T-helper 2 cell treated with Interferon-gamma antibody and Interleukin-4, amounts not matched to agents 5 μg/mL and 100 μg/mL, for 36 hours (primary cell): ENCODE data around the gene CLPX.
A peak's percentile ranks its signal among the peaks of the same experiment; 100 is the strongest.
"Not testable (repeated sequence)": the region's sequence is repeated elsewhere in the genome, so short reads cannot be mapped to it uniquely, and the experiment has no call there.

Experiments
- DNase-seq: peaks from one replicate; pipeline ENCODE4 v3.0.0; 2021; ENCODE audit warnings: low spot score
- H3K27ac Mint-ChIP-seq: one replicate; pipeline ENCODE4 v1.8.0; 2021; ENCODE audit warnings: mild to moderate bottlenecking, mixed read lengths
- H3K27me3 Mint-ChIP-seq: one replicate; pipeline ENCODE4 v1.8.0; 2021; ENCODE audit warnings: low read depth, mixed read lengths
- H3K36me3 Mint-ChIP-seq: one replicate; pipeline ENCODE4 v1.8.0; 2021; ENCODE audit warnings: low read depth, mixed read lengths
- H3K4me1 Mint-ChIP-seq: one replicate; pipeline ENCODE4 v1.8.0; 2021; ENCODE audit warnings: low read depth, mixed read lengths
- H3K4me3 Mint-ChIP-seq: one replicate; pipeline ENCODE4 v1.8.0; 2022; ENCODE audit warnings: mild to moderate bottlenecking, moderate library complexity, mixed read lengths
- H3K9me3 Mint-ChIP-seq: one replicate; pipeline ENCODE4 v1.8.0; 2021; ENCODE audit warnings: mixed read lengths

The CLPX gene

GRCh38 chr15:65130941-65131340, 54.2 kb downstream of the CLPX start:
- H3K36me3 Mint-ChIP-seq: peaks cover 25% of the 10 kb centered on the region

GRCh38 chr15:65115542-65115941, 69.6 kb downstream of the CLPX start:
- no peaks in the 10 kb centered on the region for H3K27me3 Mint-ChIP-seq
- H3K4me1 Mint-ChIP-seq: no peaks in the 10 kb centered on the region
- H3K4me3 Mint-ChIP-seq: no peak overlapping the region
- peaks cover 33% of the 10 kb centered on the region for H3K36me3 Mint-ChIP-seq
- no peak overlapping the region for H3K27ac Mint-ChIP-seq
- no peaks in the 10 kb centered on the region for H3K9me3 Mint-ChIP-seq
- DNase-seq: no peak

More at GRCh38 chr15:65130941-65131340, 54.2 kb downstream of the CLPX start:
- no peaks in the 10 kb centered on the region for H3K27me3 Mint-ChIP-seq
- no peak overlapping the region for H3K4me3 Mint-ChIP-seq
- no peaks in the 10 kb centered on the region for H3K9me3 Mint-ChIP-seq
- DNase-seq: no peak
- H3K4me1 Mint-ChIP-seq: peaks cover 22% of the 10 kb centered on the region
- no peak overlapping the region for H3K27ac Mint-ChIP-seq

DNA sequence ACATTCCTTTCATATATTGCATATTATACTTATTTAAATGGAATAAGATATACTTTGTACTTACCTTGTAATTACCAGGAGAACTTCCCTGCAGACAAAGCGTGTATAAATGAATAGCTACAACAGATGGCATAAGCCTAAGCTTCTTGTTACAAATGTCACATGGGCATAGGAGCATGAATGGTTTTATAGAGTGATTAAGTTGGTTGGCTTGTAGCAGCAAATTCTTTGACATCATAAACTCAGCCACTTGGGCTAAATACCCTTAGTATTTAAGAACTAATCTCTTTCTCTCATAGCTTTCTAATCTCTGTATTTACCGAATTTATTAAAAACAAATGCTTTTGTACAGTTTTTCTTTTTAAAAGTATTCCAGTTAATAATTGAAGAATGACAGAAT, 70.1 kb downstream of the CLPX start, which contains the start of gene UBAP1L:
Gene UBAP1L (minus strand): TSS at position 115 of the 400 bp plus-strand sequence. CDS start 8,985 bp downstream, outside the sequence.
- Mint-ChIP-seq H3K27ac (no peak within 1 kb of the TSS), H3K9me3 (no peaks in the 10 kb centered on the region), H3K36me3 (peaks cover 33% of the 10 kb centered on the region), H3K4me3 (no peak within 1 kb of the TSS), H3K4me1 (no peaks in the 10 kb centered on the region), H3K27me3 (no peaks in the 10 kb centered on the region)
- DNase-seq: no peak

GRCh38 chr15:65110676-65111292, 74.4 kb downstream of the CLPX start:
- peaks cover 3% of the 10 kb centered on the region for H3K4me1 Mint-ChIP-seq
- no peak overlapping the region for H3K4me3 Mint-ChIP-seq
- no peak for DNase-seq
- no peak overlapping the region for H3K27ac Mint-ChIP-seq
- H3K27me3 Mint-ChIP-seq: no peaks in the 10 kb centered on the region
- peaks cover 20% of the 10 kb centered on the region for H3K36me3 Mint-ChIP-seq
- H3K9me3 Mint-ChIP-seq: no peaks in the 10 kb centered on the region

- DNase-seq: no peak
- Mint-ChIP-seq H3K4me3 (no peak overlapping the region), H3K9me3 (no peaks in the 10 kb centered on the region), H3K4me1 (peaks cover 4% of the 10 kb centered on the region), H3K27me3 (no peaks in the 10 kb centered on the region), H3K36me3 (peaks cover 18% of the 10 kb centered on the region), H3K27ac (no peak overlapping the region)
Observed at GRCh38 chr15:65106011-65106590, 79.0 kb downstream of the CLPX start.

DNA sequence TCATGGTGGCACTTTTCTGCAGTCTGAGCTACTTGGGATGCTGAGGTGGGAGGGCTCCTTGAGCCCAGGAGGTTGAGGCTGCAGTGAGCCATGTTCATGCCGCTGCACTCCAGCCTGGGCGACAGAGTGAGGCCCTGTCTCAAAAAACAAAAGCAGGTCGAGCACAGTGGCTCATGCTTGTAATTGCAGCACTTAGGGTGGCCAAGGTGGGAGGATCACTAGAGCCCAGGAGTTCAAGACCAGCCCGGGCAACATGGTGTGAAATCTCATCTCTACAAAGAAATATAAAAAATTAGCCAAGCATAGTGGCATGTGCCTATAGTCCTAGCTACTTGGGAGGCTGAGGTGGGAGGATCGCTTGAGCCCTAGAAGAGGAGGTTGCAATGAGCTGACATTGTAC, 80.1 kb downstream of the CLPX start:
- Mint-ChIP-seq H3K36me3 (peaks cover 17% of the 10 kb centered on the region), H3K4me1 (peaks cover 4% of the 10 kb centered on the region), H3K27ac (no peak overlapping the region), H3K27me3 (no peaks in the 10 kb centered on the region), H3K4me3 (no peak overlapping the region), H3K9me3 (no peaks in the 10 kb centered on the region)
- DNase-seq: no peak

DNA sequence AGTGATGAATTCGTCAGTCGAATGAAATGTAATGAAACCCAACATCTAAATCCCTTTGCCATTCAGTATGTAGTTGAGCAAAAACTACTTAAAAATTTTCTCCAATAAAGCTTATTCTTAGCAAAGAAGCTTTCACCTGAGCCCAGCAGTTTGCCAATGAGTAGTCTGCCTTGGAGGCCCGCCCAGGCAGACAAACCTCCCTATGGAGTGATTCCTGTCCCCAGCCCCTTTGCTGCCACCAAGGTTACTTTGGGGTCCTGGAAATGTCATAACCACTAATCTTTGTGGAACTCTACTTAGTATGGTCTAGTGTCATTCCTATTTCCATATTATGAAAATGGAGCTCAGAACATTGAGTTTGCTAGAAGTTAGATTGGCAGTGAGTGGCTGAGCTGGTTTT, 82.2 kb downstream of the CLPX start:
- H3K36me3 Mint-ChIP-seq: peaks cover 25% of the 10 kb centered on the region
- H3K9me3 Mint-ChIP-seq: no peaks in the 10 kb centered on the region
- no peak overlapping the region for H3K4me3 Mint-ChIP-seq
- no peak for DNase-seq
- H3K27me3 Mint-ChIP-seq: no peaks in the 10 kb centered on the region
- no peak overlapping the region for H3K27ac Mint-ChIP-seq
- H3K4me1 Mint-ChIP-seq: peaks cover 4% of the 10 kb centered on the region

DNA sequence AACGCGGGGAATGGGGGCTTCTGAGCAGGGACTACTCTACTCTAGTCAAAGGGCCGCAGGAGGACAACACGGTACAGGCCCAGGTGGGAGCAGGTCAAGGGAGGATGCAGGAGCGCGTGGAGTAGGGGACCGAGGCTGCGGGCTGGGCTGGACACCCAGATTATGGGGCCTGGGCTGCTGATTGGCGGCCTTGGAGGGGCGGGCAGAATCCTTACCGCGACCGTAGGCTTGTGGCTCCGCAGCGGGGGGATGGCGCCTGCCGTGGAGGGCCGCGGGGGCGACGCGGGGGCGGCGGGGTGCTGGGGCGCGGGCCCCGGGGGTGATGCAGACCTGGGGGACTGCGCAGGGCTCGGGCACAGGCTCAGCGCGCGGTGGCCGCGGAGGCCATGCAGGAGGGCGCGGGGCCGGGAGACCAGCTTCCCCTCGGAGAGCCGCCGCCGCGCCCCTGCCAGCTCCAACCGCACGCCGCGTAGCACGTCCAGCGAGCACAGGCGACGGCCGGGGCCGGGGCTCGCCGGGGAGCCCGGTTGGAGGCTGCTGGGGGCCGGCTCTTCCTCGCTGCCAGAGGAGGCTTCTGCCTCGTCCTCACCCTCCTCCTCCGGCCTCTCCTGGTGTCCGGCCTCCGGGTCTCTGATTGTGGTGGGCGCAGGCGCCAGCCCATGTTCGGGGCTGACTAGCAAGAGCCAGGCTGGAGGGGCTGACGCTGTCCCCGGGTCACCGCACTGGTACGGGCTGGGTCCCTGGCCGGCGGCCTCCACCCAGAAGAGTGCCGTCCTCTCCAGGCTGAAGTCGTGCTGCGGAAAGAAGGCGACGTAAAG, 83.0 kb downstream of the CLPX start:
- no peak for DNase-seq
- peaks cover 24% of the 10 kb centered on the region for H3K36me3 Mint-ChIP-seq
- no peak overlapping the region for H3K4me3 Mint-ChIP-seq
- no peak overlapping the region for H3K27ac Mint-ChIP-seq
- no peaks in the 10 kb centered on the region for H3K9me3 Mint-ChIP-seq
- peaks cover 4% of the 10 kb centered on the region for H3K4me1 Mint-ChIP-seq
- H3K27me3 Mint-ChIP-seq: no peaks in the 10 kb centered on the region

GRCh38 chr15:65101411-65101890, 83.7 kb downstream of the CLPX start:
- Mint-ChIP-seq H3K36me3 (peaks cover 23% of the 10 kb centered on the region), H3K4me1 (peaks cover 4% of the 10 kb centered on the region), H3K27ac (no peak overlapping the region)

DNA sequence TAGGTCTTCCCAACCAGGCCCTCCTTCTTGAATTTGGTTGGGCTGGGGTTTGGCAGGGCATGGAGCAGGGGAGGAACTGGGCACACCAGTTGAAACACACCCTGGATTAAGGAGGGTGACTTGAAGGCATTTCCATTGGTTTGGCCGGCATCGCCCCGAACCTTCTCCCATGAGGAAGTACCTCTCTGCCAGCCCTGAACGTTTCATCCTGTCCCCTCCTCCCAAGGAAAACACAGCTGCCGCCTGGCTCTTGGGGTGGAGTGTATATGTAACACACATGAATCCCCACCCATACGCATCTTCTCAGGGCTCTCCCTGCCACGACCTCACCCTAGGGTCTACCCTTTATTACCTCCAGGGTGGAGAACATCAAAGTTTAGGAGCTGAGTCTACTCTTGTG, 84.7 kb downstream of the CLPX start:
- Mint-ChIP-seq H3K27ac (no peak overlapping the region), H3K4me1 (peaks cover 1% of the 10 kb centered on the region), H3K27me3 (no peaks in the 10 kb centered on the region), H3K4me3 (no peak overlapping the region), H3K9me3 (no peaks in the 10 kb centered on the region), H3K36me3 (peaks cover 18% of the 10 kb centered on the region)
- DNase-seq: no peak

More at GRCh38 chr15:65101411-65101890, 83.7 kb downstream of the CLPX start:
- Mint-ChIP-seq H3K9me3 (no peaks in the 10 kb centered on the region), H3K4me3 (no peak overlapping the region), H3K27me3 (no peaks in the 10 kb centered on the region)
- DNase-seq: peak; percentile 28

- H3K36me3 Mint-ChIP-seq: peaks cover 15% of the 10 kb centered on the region
- not testable (repeated sequence) for H3K27me3 Mint-ChIP-seq, DNase-seq, H3K27ac Mint-ChIP-seq, H3K9me3 Mint-ChIP-seq, H3K4me3 Mint-ChIP-seq, H3K4me1 Mint-ChIP-seq
Observed at GRCh38 chr15:65099801-65100200, 85.3 kb downstream of the CLPX start.

- no peak overlapping the region for H3K27ac Mint-ChIP-seq
- DNase-seq: no peak
Observed at GRCh38 chr15:65099336-65099735, 85.8 kb downstream of the CLPX start.

More at GRCh38 chr15:65099336-65099735, 85.8 kb downstream of the CLPX start:
- H3K4me3 Mint-ChIP-seq: no peak overlapping the region
- peaks cover 15% of the 10 kb centered on the region for H3K36me3 Mint-ChIP-seq
- H3K9me3 Mint-ChIP-seq: no peaks in the 10 kb centered on the region
- peaks cover 1% of the 10 kb centered on the region for H3K4me1 Mint-ChIP-seq
- no peaks in the 10 kb centered on the region for H3K27me3 Mint-ChIP-seq
